HepG2 (cell line): ENCODE data around the gene U2AF1. TPM values are rescaled to one million over a fixed set of nuclear protein-coding genes. Genes with fewer than 3 reads are reported as not detected.
A peak's percentile ranks its signal among the peaks of the same experiment; 100 is the strongest.
"Not testable (repeated sequence)": the region's sequence is repeated elsewhere in the genome, so short reads cannot be mapped to it uniquely, and the experiment has no call there.

Experiments used
- ATAC-seq: fragments of 200-7000 bp; cut with Tn5 transposase; 3 replicates; pipeline ENCODE4 v1.9.1; 2020; ENCODE audit warnings: mild to moderate bottlenecking, moderate library complexity
- BruUV-seq: library from RNA; stranded (reverse); fragments of 400-500 nt; replicated peaks from 2 replicates; lab custom pipeline; 2021; lab: Mats Ljungman, UMichigan
- CTCF ChIA-PET: fragments of 300-600 bp; formaldehyde crosslinking; extraction: SDS; loops from one replicate; lab custom pipeline; 2021; ENCODE audit warnings: low total read pairs, inconsistent platforms, low intra/inter-chr PET ratio; lab: Yijun Ruan, JAX
- POLR2A ChIA-PET: fragments of 350-600 bp; sonication (Branson Sonifier 250); formaldehyde crosslinking; loops from one replicate; lab custom pipeline; 2020; ENCODE audit warnings: antibody characterized with exemption, inconsistent platforms; lab: Yijun Ruan, JAX
- DNase-seq: peaks from one replicate; pipeline ENCODE4 v3.0.0-alpha.2; 2015; ENCODE audit warnings: low spot score
- FAIRE-seq: peaks from 3 replicates; lab custom pipeline; 2011; peaks lifted over from hg19 to GRCh38; lab: Jason Lieb, UNC
- H2AFZ ChIP-seq: one replicate; pipeline ENCODE4 v1.6.1; 2011; ENCODE audit warnings: low read length, inconsistent platforms
- H3K27ac ChIP-seq: fragments of 300-600 bp; 3 replicates; pipeline ENCODE4 v1.8.0; 2011; ENCODE audit warnings: mixed run types, mild to moderate bottlenecking, mixed read lengths, low read length, inconsistent platforms; ENCODE audit not compliant: insufficient read depth; ENCODE audit errors: extremely low read length
- H3K27me3 ChIP-seq, 2 experiments: fragments of 200-600 bp in 1 of 2; 2 replicates in 1 of 2; 3 replicates in 1 of 2; pipeline versions ENCODE4 v1.6.0 to v1.8.0; 2011; ENCODE audit warnings: low read length in 2 of 2, mild to moderate bottlenecking in 2 of 2, moderate library complexity in 2 of 2, inconsistent platforms in 1 of 2; ENCODE audit not compliant: insufficient read depth in 2 of 2, control insufficient read depth in 1 of 2
- H3K36me3 ChIP-seq, 2 experiments: fragments of 200-600 bp in 1 of 2; replicated peaks in 1 of 2; 2 replicates in 1 of 2; 3 replicates in 1 of 2; pipeline versions ENCODE4 v1.5.1 to v1.8.0; 2011; ENCODE audit warnings: low read length in 2 of 2, inconsistent platforms in 1 of 2; ENCODE audit not compliant: insufficient read depth in 2 of 2, control insufficient read depth in 1 of 2
- H3K4me1 ChIP-seq: 2 replicates; pipeline ENCODE4 v1.5.1; 2012; ENCODE audit warnings: low read length, inconsistent platforms; ENCODE audit not compliant: insufficient read depth
- H3K4me2 ChIP-seq: 2 replicates; pipeline ENCODE4 v1.6.0; 2011; ENCODE audit warnings: low read depth, low read length, inconsistent platforms
- H3K4me3 ChIP-seq, 3 experiments: fragments of 200-600 bp in 1 of 3; sonication (generic), shearing (Covaris generic) in 1 of 3; replicated peaks in 1 of 3; 2 replicates each; pipeline ENCODE4 v1.5.1; 2011 to 2016; ENCODE audit warnings: low read length in 3 of 3, inconsistent platforms in 2 of 3, low read depth in 2 of 3, mild to moderate bottlenecking in 2 of 3, control low read depth in 1 of 3, mixed read lengths in 1 of 3; ENCODE audit not compliant: insufficient read depth in 1 of 3
- H3K79me2 ChIP-seq: one replicate; pipeline ENCODE4 v1.6.1; 2011; ENCODE audit warnings: low read length, inconsistent platforms; ENCODE audit not compliant: insufficient read depth
- H3K9ac ChIP-seq: 2 replicates; pipeline ENCODE4 v1.6.0; 2011; ENCODE audit warnings: mild to moderate bottlenecking, low read depth, low read length, inconsistent platforms; ENCODE audit not compliant: insufficient read depth
- H3K9me3 ChIP-seq: 2 replicates; pipeline ENCODE4 v1.5.1; 2012; ENCODE audit warnings: mild to moderate bottlenecking, low read length
- H4K20me1 ChIP-seq: 2 replicates; pipeline ENCODE4 v1.6.0; 2011; ENCODE audit warnings: inconsistent platforms, mild to moderate bottlenecking, low read length, moderate library complexity; ENCODE audit not compliant: insufficient read depth
- WGBS: methylation state at CpG from one replicate; pipeline ENCODE4 v1.1.6; 2017; ENCODE audit warnings: low lambda C conversion rate; 5-methylcytosine and 5-hydroxymethylcytosine counted together
- in situ Hi-C: cut with HindIII; loops from 2 replicates; pipeline ENCODE4 v1.10.0; 2017; ENCODE audit warnings: low pct_unique_long_range_greater_than_20kb; ENCODE audit not compliant: extremely low pct_ligation_motif_present
- intact Hi-C: fragments of 100-400 bp; cut with micrococcal nuclease; formaldehyde crosslinking; loops from one replicate; pipeline ENCODE4 v1.10.0; 2022; ENCODE audit not compliant: unreplicated experiment
- polyA plus RNA-seq, 8 experiments: library from polyadenylated mRNA; depleted of rRNA in 3 of 8; stranded (reverse) in 7 of 8; unstranded in 1 of 8; fragments of >200 nt; fragmentation: Illumina TruSeq in 4 of 8; extraction: Trizol in 4 of 8; gene quantifications; 2 replicates each; pipeline versions ENCODE4 v1.2.1 to v1.2.3, GENCODE V29; 2011 to 2016; ENCODE audit warnings: low read depth in 4 of 8, missing spikeins in 1 of 8, mixed read lengths in 1 of 8; ENCODE audit not compliant: insufficient read depth in 1 of 8
- total RNA-seq, 5 experiments: library from RNA; depleted of rRNA; stranded (reverse); fragments of >200 nt; fragmentation: Illumina TruSeq; extraction: Trizol; gene quantifications; 2 replicates each; pipeline ENCODE4 v1.2.3, GENCODE V29; 2016; ENCODE audit warnings: low read depth in 1 of 5

Gene U2AF1
- total and polyA plus RNA-seq, 2 of the 13 experiments (the other 11 are each of a cell fraction or from before 2014, with no cell fraction given), result 21.2 to 26.8 TPM

- H3K27me3 ChIP-seq, H3K4me2 ChIP-seq, POLR2A ChIA-PET, H4K20me1 ChIP-seq, H3K27ac ChIP-seq, DNase-seq, H3K79me2 ChIP-seq, ATAC-seq, H3K9me3 ChIP-seq, FAIRE-seq, H3K36me3 ChIP-seq, H3K4me1 ChIP-seq, H3K4me3 ChIP-seq, CTCF ChIA-PET, H2AFZ ChIP-seq, intact Hi-C loops, H3K9ac ChIP-seq, in situ Hi-C loops: not testable (repeated sequence)
- TSS peak; percentile 47 for BruUV-seq
- no CpG with 5 or more reads among the region's 13 CpGs for WGBS
Measured at GRCh38 chr21:43053112-43053511, 54.3 kb downstream of the U2AF1 start.

DNA sequence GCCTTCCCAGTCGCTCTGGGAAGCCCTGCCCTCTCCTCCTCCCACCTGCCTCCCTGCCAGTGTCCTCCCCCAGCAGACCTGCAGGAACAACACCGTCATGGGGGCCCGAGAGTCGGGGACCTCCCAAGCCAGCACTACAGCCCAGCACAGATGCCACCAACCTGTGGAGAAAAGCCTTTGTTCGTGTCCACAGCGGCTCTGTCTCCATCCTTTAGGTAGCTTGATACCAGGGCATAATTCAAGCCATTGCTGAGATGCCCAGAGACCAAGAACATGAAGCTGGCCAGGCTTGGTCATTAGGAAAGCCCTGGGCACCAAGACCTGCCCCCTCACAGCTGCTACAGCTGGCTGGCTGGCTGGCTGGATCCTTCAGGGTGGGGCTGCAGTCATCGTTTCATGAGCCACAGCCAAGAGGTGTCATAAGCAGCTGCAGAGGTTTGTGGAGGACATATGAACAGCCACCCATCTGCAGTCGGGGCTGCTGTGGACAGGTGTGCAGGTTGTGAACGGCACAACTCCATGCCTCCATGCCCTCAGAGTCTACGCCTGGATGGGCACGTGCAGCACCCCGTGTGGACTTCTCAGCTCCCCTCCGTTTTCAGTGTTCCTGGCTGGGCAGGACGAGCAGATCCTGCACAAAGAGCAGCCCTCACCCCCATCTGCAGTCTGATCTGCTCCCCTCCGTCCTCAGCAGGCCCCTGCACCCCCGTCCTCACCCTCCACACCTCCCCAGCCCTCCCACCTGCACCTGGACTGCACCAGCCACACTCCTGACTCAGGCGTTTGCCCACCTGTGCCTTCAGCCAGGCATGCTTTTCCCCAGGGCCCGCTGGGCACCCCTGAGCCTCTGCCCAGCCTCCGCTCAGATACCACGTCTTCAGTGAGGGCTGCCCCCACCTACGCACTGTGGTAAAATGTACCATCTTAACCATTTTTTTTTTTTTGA lies 61.2 kb downstream of the U2AF1 start:
- DNase-seq, H3K79me2 ChIP-seq, in situ Hi-C loops, H3K9ac ChIP-seq, BruUV-seq, H3K27ac ChIP-seq, H3K4me1 ChIP-seq, H3K4me3 ChIP-seq, H3K36me3 ChIP-seq, CTCF ChIA-PET, H2AFZ ChIP-seq, FAIRE-seq, POLR2A ChIA-PET, H3K9me3 ChIP-seq, H4K20me1 ChIP-seq, H3K27me3 ChIP-seq, intact Hi-C loops: not testable (repeated sequence)
- ATAC-seq, result peak; percentile 19
- 62% methylated on average over 10 of the region's 21 CpGs for WGBS
- peak overlapping the region; percentile 36; the same call in 1 of the 2 replicates for H3K4me2 ChIP-seq
